Muscle layer of colon (tissue), 2 donors: Measurements from ENCODE around the gene HOXA9.

Experiments
- H3K27ac ChIP-seq: one replicate; pipeline ENCODE4 v1.7.0; 2013; ENCODE audit warnings: low read depth, mild to moderate bottlenecking, low read length, moderate library complexity
- H3K27me3 ChIP-seq, 2 donors: one replicate each; pipeline ENCODE4 v1.7.0; 2013; ENCODE audit warnings: low read length in 2 of 2, mild to moderate bottlenecking in 2 of 2; ENCODE audit not compliant: insufficient read depth in 2 of 2, control insufficient read depth in 1 of 2
- H3K36me3 ChIP-seq: one replicate; pipeline ENCODE4 v1.7.0; 2013; ENCODE audit warnings: mild to moderate bottlenecking, low read length; ENCODE audit not compliant: insufficient read depth
- H3K4me1 ChIP-seq: one replicate; pipeline ENCODE4 v1.7.0; 2013; ENCODE audit warnings: mild to moderate bottlenecking, low read length; ENCODE audit not compliant: insufficient read depth
- H3K4me3 ChIP-seq, 2 donors: one replicate each; pipeline ENCODE4 v1.7.0; 2013; ENCODE audit warnings: low read length in 2 of 2, low read depth in 1 of 2, mild to moderate bottlenecking in 1 of 2, moderate library complexity in 1 of 2
- H3K9ac ChIP-seq: one replicate; pipeline ENCODE4 v1.7.0; 2013; ENCODE audit warnings: low read length
- H3K9me3 ChIP-seq: one replicate; pipeline ENCODE4 v1.7.0; 2013; ENCODE audit warnings: mild to moderate bottlenecking, low read length
- donor health status: abdominal sarcoma.
- donor health status: Adenocarcinoma of cecum.

HOXA9 gene

GRCh38 chr7:27164367-27165088 is 809 bp downstream of the HOXA9 start:
- Histone ChIP-seq H3K4me1 (no peaks in the 10 kb centered on the region), H3K4me3 (peak overlapping the region; percentile 74 to 96), H3K9ac (peak overlapping the region; percentile 62), H3K27ac (peak overlapping the region; percentile 100), H3K27me3 (peaks cover 0 to 21% of the 10 kb centered on the region in 2 donors), H3K36me3 (no peaks in the 10 kb centered on the region), H3K9me3 (no peaks in the 10 kb centered on the region)

GRCh38 chr7:27164045-27164366 is 1.3 kb downstream of the HOXA9 start:
- H3K9ac ChIP-seq, result peak overlapping the region; percentile 62
- H3K9me3 ChIP-seq, result no peaks in the 10 kb centered on the region
- H3K36me3 ChIP-seq, result no peaks in the 10 kb centered on the region
- peak overlapping the region; percentile 100 for H3K27ac ChIP-seq
- no peaks in the 10 kb centered on the region for H3K4me1 ChIP-seq
- H3K27me3 ChIP-seq, result peaks cover 0 to 21% of the 10 kb centered on the region in 2 donors
- peak overlapping the region; percentile 74 to 96 for H3K4me3 ChIP-seq

- H3K27me3 ChIP-seq, result peaks cover 0 to 21% of the 10 kb centered on the region in 2 donors
- no peaks in the 10 kb centered on the region for H3K36me3 ChIP-seq
- H3K4me1 ChIP-seq, result no peaks in the 10 kb centered on the region
- no peaks in the 10 kb centered on the region for H3K9me3 ChIP-seq
- peak overlapping the region; percentile 62 for H3K9ac ChIP-seq
- H3K4me3 ChIP-seq, result peak overlapping the region; percentile 74 to 96
- peak overlapping the region; percentile 100 for H3K27ac ChIP-seq
These were observed 1.9 kb downstream of the HOXA9 start for GRCh38 chr7:27163288-27164044.

- Histone ChIP-seq H3K9ac (peak overlapping the region; percentile 62), H3K4me1 (no peaks in the 10 kb centered on the region), H3K27ac (peak overlapping the region; percentile 76)
These were observed 2.6 kb downstream of the HOXA9 start for GRCh38 chr7:27162561-27163287.

GRCh38 chr7:27161721-27162560 is 3.4 kb downstream of the HOXA9 start:
- Histone ChIP-seq H3K27ac (peak overlapping the region; percentile 76), H3K36me3 (no peaks in the 10 kb centered on the region), H3K9ac (no peak overlapping the region), H3K4me1 (peaks cover 5% of the 10 kb centered on the region), H3K27me3 (peaks cover 0 to 20% of the 10 kb centered on the region in 2 donors), H3K4me3 (peak overlapping the region; percentile 74 to 96), H3K9me3 (no peaks in the 10 kb centered on the region)

More at GRCh38 chr7:27162561-27163287, 2.6 kb downstream of the HOXA9 start:
- Histone ChIP-seq H3K9me3 (no peaks in the 10 kb centered on the region), H3K36me3 (no peaks in the 10 kb centered on the region), H3K27me3 (peaks cover 0 to 21% of the 10 kb centered on the region in 2 donors), H3K4me3 (peak overlapping the region; percentile 74 to 96)

GRCh38 chr7:27161214-27161720 is 4.1 kb downstream of the HOXA9 start:
- no peaks in the 10 kb centered on the region for H3K9me3 ChIP-seq
- H3K4me1 ChIP-seq, result peaks cover 6% of the 10 kb centered on the region
- no peaks in the 10 kb centered on the region for H3K36me3 ChIP-seq
- H3K9ac ChIP-seq, result peak overlapping the region; percentile 14
- H3K4me3 ChIP-seq, result peak overlapping the region; percentile 38 to 71
- peak overlapping the region; percentile 64 for H3K27ac ChIP-seq
- peaks cover 0 to 13% of the 10 kb centered on the region in 2 donors for H3K27me3 ChIP-seq

- Histone ChIP-seq H3K4me1 (peaks cover 6% of the 10 kb centered on the region), H3K9me3 (no peaks in the 10 kb centered on the region), H3K27ac (peak overlapping the region; percentile 64), H3K4me3 (peak overlapping the region; percentile 38 to 71), H3K36me3 (no peaks in the 10 kb centered on the region), H3K9ac (peak overlapping the region; percentile 14), H3K27me3 (peaks cover 0 to 13% of the 10 kb centered on the region in 2 donors)
These were observed 4.7 kb downstream of the HOXA9 start for GRCh38 chr7:27160546-27161213.

GRCh38 chr7:27160145-27160545 is 5.2 kb downstream of the HOXA9 start:
- H3K9me3 ChIP-seq, result no peaks in the 10 kb centered on the region
- H3K4me1 ChIP-seq, result peaks cover 11% of the 10 kb centered on the region
- H3K36me3 ChIP-seq, result no peaks in the 10 kb centered on the region
- peaks cover 0 to 17% of the 10 kb centered on the region in 2 donors for H3K27me3 ChIP-seq
- H3K27ac ChIP-seq, result peak overlapping the region; percentile 64
- H3K4me3 ChIP-seq, result peak overlapping the region; percentile 38 to 71
- H3K9ac ChIP-seq, result no peak overlapping the region

GRCh38 chr7:27159266-27160144 is 5.8 kb downstream of the HOXA9 start:
- peaks cover 0 to 12% of the 10 kb centered on the region in 2 donors for H3K27me3 ChIP-seq
- H3K27ac ChIP-seq, result no peak overlapping the region
- H3K36me3 ChIP-seq, result no peaks in the 10 kb centered on the region
- H3K4me1 ChIP-seq, result peaks cover 16% of the 10 kb centered on the region
- H3K4me3 ChIP-seq, result no peak overlapping the region
- H3K9ac ChIP-seq, result no peak overlapping the region
- H3K9me3 ChIP-seq, result no peaks in the 10 kb centered on the region
